Loucy (cell line): Measurements from ENCODE around the gene ZDHHC8.
"Not testable (repeated sequence)": the region's sequence is repeated elsewhere in the genome, so short reads cannot be mapped to it uniquely, and the experiment has no call there.

ENCODE experiments used
- H2AFZ ChIP-seq: fragments of 200-600 bp; sonication (generic); 2 replicates; pipeline ENCODE4 v1.6.0; 2016; ENCODE audit warnings: antibody characterized with exemption, mild to moderate bottlenecking, low read length, moderate library complexity
- H3F3A ChIP-seq: fragments of 200-600 bp; 2 replicates; pipeline ENCODE4 v1.6.0; 2016; ENCODE audit warnings: antibody characterized with exemption, low read depth, mild to moderate bottlenecking
- H3K27me3 ChIP-seq: fragments of 200-600 bp; sonication (generic); 2 replicates; pipeline ENCODE4 v1.6.1; 2014; ENCODE audit warnings: low read length, mild to moderate bottlenecking; ENCODE audit not compliant: insufficient read depth, poor library complexity, severe bottlenecking
- H3K36me3 ChIP-seq: fragments of 200-600 bp; sonication (generic); 2 replicates; pipeline ENCODE4 v1.6.1; 2016; ENCODE audit warnings: low read length; ENCODE audit not compliant: insufficient read depth
- H3K4me1 ChIP-seq: fragments of 200-600 bp; sonication (generic); 2 replicates; pipeline ENCODE4 v1.5.1; 2014; ENCODE audit warnings: low read length, mild to moderate bottlenecking; ENCODE audit not compliant: insufficient read depth, poor library complexity, severe bottlenecking
- H3K4me2 ChIP-seq: fragments of 200-600 bp; sonication (generic); 2 replicates; pipeline ENCODE4 v1.6.0; 2014; ENCODE audit warnings: antibody characterized with exemption, low read length, low read depth, mild to moderate bottlenecking; ENCODE audit not compliant: poor library complexity, severe bottlenecking
- H3K4me3 ChIP-seq: fragments of 200-600 bp; sonication (generic); 2 replicates; pipeline ENCODE4 v1.5.1; 2014; ENCODE audit warnings: low read length, mild to moderate bottlenecking, mixed read lengths; ENCODE audit not compliant: poor library complexity, severe bottlenecking
- H3K79me2 ChIP-seq: fragments of 200-600 bp; sonication (generic); 2 replicates; pipeline ENCODE4 v1.6.1; 2014; ENCODE audit warnings: low read length; ENCODE audit not compliant: insufficient read depth
- H3K9ac ChIP-seq: fragments of 200-600 bp; sonication (generic); 2 replicates; pipeline ENCODE4 v1.6.0; 2014; ENCODE audit warnings: mild to moderate bottlenecking, low read depth, low read length, moderate library complexity; ENCODE audit not compliant: poor library complexity, severe bottlenecking
- H3K9me2 ChIP-seq: fragments of 200-600 bp; sonication (generic); replicated peaks from 2 replicates; pipeline ENCODE4 v1.6.1; 2016; ENCODE audit warnings: low read depth, low read length, mixed read lengths
- H3K9me3 ChIP-seq: fragments of 200-600 bp; sonication (generic); 2 replicates; pipeline ENCODE4 v1.6.1; 2014; ENCODE audit warnings: mild to moderate bottlenecking, antibody characterized with exemption, low read length, low read depth; ENCODE audit not compliant: insufficient read depth
- H4K20me1 ChIP-seq: fragments of 200-600 bp; sonication (generic); 2 replicates; pipeline ENCODE4 v1.6.0; 2014; ENCODE audit warnings: antibody characterized with exemption, low read length, mild to moderate bottlenecking; ENCODE audit not compliant: insufficient read depth, poor library complexity, severe bottlenecking
- CTCF ChIP-seq: fragments of 200-600 bp; sonication (generic); conservative IDR thresholded peaks from 2 replicates; pipeline ENCODE4 v1.5.1; 2014; ENCODE audit warnings: mild to moderate bottlenecking, antibody characterized with exemption, low read length
- EZH2phosphoT487 ChIP-seq: fragments of 200-600 bp; IDR thresholded peaks from 2 replicates; pipeline ENCODE4 v1.6.1; 2018; ENCODE audit warnings: antibody characterized with exemption, mild to moderate bottlenecking, moderate library complexity, borderline replicate concordance

Gene ZDHHC8

GRCh38 chr22:20158391-20159036 is 26.9 kb downstream of the ZDHHC8 start:
- no peak for TF ChIP-seq CTCF
- TF ChIP-seq EZH2phosphoT487, result no peak
- H3K4me1 ChIP-seq, result peaks cover 44% of the 10 kb centered on the region

DNA sequence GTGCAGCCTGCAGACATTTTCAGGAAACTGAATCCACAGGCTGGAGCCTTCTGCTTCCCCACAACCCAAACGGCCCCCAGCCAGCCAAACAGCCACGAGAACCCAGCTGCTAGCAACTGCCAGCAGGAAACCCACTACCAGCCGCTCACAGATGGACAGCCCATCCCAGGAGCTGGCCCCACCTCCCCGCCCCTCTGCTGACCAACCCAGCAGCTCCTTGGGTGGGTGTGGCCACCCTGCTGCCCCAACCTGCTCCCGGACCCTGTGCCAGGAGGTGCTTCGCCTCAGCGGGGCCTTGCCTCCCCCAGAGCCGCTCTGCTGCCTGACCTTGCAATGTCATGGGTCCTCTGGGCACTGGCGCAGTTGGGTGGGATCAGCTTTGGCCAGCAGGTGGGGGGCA is 27.5 kb downstream of the ZDHHC8 start:
- Histone ChIP-seq H3F3A (peaks cover 6% of the 10 kb centered on the region), H3K4me1 (peaks cover 44% of the 10 kb centered on the region), H3K9me3 (no peaks in the 10 kb centered on the region), H3K36me3 (no peaks in the 10 kb centered on the region), H3K9me2 (no peaks in the 10 kb centered on the region), H4K20me1 (no peaks in the 10 kb centered on the region), H3K9ac (peak overlapping the region; percentile 96), H3K79me2 (no peaks in the 10 kb centered on the region), H2AFZ (no peak overlapping the region), H3K27me3 (no peaks in the 10 kb centered on the region), H3K4me2 (peak overlapping the region; percentile 92), H3K4me3 (peak overlapping the region; percentile 74)
- TF ChIP-seq EZH2phosphoT487 (no peak), CTCF (no peak)

More at GRCh38 chr22:20158391-20159036, 26.9 kb downstream of the ZDHHC8 start:
- Histone ChIP-seq H2AFZ (no peak overlapping the region), H4K20me1 (no peaks in the 10 kb centered on the region), H3K4me2 (peak overlapping the region; percentile 92), H3K9ac (peak overlapping the region; percentile 96), H3K79me2 (no peaks in the 10 kb centered on the region), H3K27me3 (no peaks in the 10 kb centered on the region), H3K9me3 (no peaks in the 10 kb centered on the region), H3K9me2 (no peaks in the 10 kb centered on the region), H3K36me3 (no peaks in the 10 kb centered on the region), H3K4me3 (peak overlapping the region; percentile 74), H3F3A (peaks cover 6% of the 10 kb centered on the region)

DNA sequence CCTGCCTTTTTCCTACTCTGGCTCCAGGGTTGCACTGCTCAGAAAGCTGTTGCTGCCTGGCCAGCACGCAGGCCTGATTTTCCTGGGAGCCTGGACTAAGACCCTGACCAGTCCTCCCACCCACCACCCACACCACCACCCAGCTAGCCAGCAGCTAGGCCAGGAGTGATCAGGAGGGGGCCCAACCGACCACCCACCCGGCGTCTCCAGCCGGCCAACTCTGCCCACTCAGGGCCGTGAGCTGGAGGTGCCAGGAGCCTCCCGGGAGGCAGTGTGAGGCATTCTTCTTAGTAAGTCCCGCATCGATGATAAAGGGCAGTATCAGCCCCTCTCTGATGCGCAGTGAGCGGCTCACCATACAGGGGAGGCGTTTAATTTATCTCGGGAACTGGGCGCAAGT is 27.9 kb downstream of the ZDHHC8 start:
- Histone ChIP-seq H3K9ac (peak overlapping the region; percentile 96), H3K4me3 (peak overlapping the region; percentile 74), H3K4me2 (peak overlapping the region; percentile 92), H3K4me1 (peaks cover 44% of the 10 kb centered on the region)
- H4K20me1 ChIP-seq, H2AFZ ChIP-seq, H3F3A ChIP-seq, H3K36me3 ChIP-seq, H3K9me3 ChIP-seq, H3K79me2 ChIP-seq, H3K9me2 ChIP-seq, H3K27me3 ChIP-seq: not testable (repeated sequence)

GRCh38 chr22:20160041-20160440 is 28.4 kb downstream of the ZDHHC8 start:
- TF ChIP-seq EZH2phosphoT487, result no peak
- no peak for TF ChIP-seq CTCF
- no peaks in the 10 kb centered on the region for H3K9me3 ChIP-seq

More at GRCh38 chr22:20160041-20160440, 28.4 kb downstream of the ZDHHC8 start:
- Histone ChIP-seq H2AFZ (no peak overlapping the region), H3K9me2 (no peaks in the 10 kb centered on the region), H3K36me3 (no peaks in the 10 kb centered on the region), H3K27me3 (no peaks in the 10 kb centered on the region), H3K4me1 (peaks cover 44% of the 10 kb centered on the region), H3K4me3 (peak overlapping the region; percentile 74), H3K9ac (peak overlapping the region; percentile 96), H4K20me1 (no peaks in the 10 kb centered on the region), H3K4me2 (peak overlapping the region; percentile 92), H3F3A (peaks cover 6% of the 10 kb centered on the region), H3K79me2 (no peaks in the 10 kb centered on the region)
